Neural progenitor cell (in vitro differentiated cells): ENCODE data around the gene ADPGK.

Experiments used
- EZH2 ChIP-seq: fragments of 200-600 bp; sonication (generic); IDR thresholded peaks from 2 replicates; pipeline ENCODE4 v1.6.1; 2017; ENCODE audit warnings: antibody characterized with exemption, mild to moderate bottlenecking, moderate library complexity
- TF ChIP-seq, protein P1 (sequence below): fragments of 200-600 bp; sonication (generic); IDR thresholded peaks from 2 replicates; pipeline ENCODE4 v1.5.1; 2017; ENCODE audit warnings: antibody characterized with exemption, mild to moderate bottlenecking

GRCh38 chr15:72786242-72786641 is 2.7 kb upstream of the ADPGK start:
- no peak for TF ChIP-seq EZH2
- TF ChIP-seq, protein P1, sequence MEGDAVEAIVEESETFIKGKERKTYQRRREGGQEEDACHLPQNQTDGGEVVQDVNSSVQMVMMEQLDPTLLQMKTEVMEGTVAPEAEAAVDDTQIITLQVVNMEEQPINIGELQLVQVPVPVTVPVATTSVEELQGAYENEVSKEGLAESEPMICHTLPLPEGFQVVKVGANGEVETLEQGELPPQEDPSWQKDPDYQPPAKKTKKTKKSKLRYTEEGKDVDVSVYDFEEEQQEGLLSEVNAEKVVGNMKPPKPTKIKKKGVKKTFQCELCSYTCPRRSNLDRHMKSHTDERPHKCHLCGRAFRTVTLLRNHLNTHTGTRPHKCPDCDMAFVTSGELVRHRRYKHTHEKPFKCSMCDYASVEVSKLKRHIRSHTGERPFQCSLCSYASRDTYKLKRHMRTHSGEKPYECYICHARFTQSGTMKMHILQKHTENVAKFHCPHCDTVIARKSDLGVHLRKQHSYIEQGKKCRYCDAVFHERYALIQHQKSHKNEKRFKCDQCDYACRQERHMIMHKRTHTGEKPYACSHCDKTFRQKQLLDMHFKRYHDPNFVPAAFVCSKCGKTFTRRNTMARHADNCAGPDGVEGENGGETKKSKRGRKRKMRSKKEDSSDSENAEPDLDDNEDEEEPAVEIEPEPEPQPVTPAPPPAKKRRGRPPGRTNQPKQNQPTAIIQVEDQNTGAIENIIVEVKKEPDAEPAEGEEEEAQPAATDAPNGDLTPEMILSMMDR = no peak
